GM19324 (cell line): ENCODE data around the gene SLC13A3.
"Not testable (repeated sequence)": the region's sequence is repeated elsewhere in the genome, so short reads cannot be mapped to it uniquely, and the experiment has no call there.

Source experiments
- ATAC-seq: cut with Tn5 transposase; IDR thresholded peaks from one replicate; pipeline ENCODE4 v1.9.1; 2021; ENCODE audit warnings: mild to moderate bottlenecking, moderate library complexity; ENCODE audit not compliant: unreplicated experiment, low FRiP score

SLC13A3 gene

GRCh38 chr20:46681032-46681854, 30.0 kb upstream of the SLC13A3 start:
- ATAC-seq = no peak

- no peak for ATAC-seq
Measured at GRCh38 chr20:46680684-46681031, 29.4 kb upstream of the SLC13A3 start.

GRCh38 chr20:46678516-46678915, 27.3 kb upstream of the SLC13A3 start:
- ATAC-seq = no peak

DNA sequence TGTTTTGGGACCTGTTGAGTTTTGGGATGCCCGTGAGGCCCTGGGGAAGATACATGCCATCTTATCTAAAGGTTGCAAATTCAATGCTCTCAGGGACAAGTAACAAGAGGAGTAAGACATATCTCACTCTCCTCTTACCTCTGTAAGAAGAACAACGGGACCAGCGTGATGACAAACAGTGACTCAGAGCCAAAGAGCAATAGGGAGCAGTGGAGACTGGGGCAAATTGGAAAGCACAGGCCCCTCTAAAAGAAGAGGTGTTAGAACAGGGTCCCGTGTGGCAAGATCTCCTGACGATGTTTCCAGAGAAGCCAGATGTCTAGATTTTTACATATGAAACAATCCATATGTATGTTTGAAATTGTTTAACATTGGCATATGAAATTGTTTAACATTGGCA, 26.3 kb upstream of the SLC13A3 start:
- ATAC-seq = no peak

DNA sequence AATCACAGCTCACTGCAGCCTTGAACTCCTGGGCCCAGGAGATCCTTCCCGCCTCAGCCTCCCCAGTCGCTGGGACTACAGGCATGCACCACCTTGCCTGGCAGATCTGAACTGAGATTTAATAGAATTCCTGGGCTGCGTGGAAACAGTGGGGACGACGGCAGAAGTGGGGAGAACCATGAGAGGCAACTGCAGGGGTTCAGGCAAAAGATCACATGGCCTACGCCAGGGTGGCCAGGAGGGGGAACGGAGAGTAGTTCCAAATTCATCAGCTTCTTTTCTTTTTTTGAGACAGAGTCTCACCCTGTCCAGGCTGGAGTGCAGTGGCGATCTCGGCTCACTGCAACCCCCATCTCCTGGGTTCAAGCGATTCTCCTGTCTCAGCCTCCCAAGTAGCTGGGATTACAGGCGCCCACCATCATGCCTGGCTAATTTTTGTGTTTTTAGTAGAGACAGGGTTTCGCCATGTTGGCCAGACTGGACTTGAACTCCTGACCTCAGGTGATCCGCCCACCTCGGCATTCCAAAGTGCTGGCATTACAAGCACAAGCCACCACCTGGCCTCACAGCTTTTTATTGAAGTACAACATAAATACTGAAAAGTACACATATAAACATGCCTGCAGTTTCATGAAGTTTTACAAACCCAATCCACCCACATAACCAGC, 25.5 kb upstream of the SLC13A3 start:
- ATAC-seq = not testable (repeated sequence)

DNA sequence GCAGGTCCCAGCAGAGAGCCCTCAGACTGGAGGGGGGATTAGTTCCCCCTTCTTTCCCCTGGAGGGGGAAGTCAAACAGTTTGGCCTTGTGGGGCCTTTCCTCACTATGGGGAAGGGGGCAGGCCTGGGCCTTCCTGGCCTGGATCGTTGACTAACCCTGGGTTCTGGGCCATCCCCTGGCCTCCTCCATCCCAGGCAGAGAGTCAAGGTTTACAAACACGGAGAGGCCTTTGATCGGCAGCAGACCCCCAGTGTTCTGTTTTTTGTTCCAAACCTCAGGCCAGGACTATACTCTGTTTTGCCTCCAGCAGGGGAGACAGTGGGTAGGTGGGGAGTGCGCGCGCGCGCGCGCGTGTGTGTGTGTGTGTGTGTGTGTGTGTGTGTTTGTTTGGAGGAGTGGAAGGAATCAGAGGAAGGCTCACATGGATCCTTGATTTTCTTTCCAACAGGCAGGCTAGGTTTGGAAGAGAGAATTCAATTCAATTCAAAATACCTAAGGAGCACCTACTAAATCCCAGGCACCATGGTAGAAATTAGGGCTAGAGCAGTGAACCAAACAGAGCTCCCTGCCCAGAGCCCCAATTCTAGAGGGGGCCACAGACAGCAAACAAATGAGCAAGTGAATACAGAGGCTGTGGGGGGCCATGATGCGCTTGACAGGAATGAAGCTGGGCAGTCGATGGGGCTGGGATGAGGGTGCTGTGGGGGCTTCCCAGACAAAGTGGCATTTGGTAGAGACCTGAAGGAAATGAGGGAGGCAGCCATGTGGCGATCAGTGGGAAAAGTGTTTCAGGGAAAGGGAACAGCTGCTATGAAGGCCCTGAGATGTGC, 23.2 kb upstream of the SLC13A3 start:
- no peak for ATAC-seq

GRCh38 chr20:46673394-46674252, 22.4 kb upstream of the SLC13A3 start:
- ATAC-seq = no peak

- ATAC-seq = no peak
Measured at GRCh38 chr20:46672543-46673148, 21.4 kb upstream of the SLC13A3 start.

DNA sequence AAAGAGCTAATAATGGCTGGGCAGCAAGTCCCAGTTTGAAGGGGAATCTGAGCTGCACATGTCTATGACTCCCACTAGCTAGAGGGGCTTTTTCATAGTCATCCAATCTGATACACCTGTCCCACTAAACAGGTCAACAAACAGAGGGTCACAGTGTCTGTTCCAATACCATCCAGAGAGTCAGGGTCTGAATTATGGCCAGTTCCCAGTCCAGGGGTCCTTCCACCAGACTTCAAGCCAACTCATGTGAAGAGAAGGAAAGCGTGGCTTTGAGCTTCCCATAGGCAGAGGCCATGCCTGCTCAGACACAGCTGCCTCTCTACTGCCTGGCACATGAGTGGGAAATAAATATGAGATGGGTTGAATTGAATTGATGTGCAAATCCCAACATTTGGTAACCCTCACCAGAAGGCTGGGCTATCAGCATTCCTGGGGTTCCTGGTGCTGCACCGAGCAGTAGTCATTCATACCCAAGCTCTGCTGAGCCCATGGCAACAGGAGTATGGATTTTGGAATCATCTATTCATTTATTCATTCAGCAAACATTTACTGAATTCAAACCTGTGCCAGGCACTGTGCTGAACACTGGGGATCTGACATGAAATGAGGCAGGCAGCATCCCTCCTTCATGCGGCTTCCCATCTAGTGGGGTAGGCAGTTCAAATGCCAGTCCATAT, 20.7 kb upstream of the SLC13A3 start:
- no peak for ATAC-seq

GRCh38 chr20:46670585-46671584, 19.6 kb upstream of the SLC13A3 start:
- ATAC-seq = no peak

DNA sequence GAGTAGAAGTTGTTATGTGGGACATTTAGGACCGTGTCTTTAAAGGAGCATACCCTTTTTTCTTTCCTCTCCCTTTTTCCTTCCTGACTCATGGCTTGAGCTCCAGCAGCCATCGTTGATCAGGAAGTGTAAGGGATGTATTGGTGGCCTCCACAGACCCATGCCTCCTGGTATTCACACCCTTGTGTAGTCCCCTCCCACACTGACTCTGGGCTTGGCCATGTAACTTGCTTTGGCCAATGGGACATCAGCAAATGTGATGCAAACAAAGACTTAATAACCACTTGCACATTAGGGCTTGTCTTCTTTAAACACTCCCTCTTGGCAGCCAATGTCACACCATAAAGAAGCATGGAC, 18.9 kb upstream of the SLC13A3 start:
- ATAC-seq = no peak

GRCh38 chr20:46666818-46667515, 15.7 kb upstream of the SLC13A3 start:
- ATAC-seq = no peak

DNA sequence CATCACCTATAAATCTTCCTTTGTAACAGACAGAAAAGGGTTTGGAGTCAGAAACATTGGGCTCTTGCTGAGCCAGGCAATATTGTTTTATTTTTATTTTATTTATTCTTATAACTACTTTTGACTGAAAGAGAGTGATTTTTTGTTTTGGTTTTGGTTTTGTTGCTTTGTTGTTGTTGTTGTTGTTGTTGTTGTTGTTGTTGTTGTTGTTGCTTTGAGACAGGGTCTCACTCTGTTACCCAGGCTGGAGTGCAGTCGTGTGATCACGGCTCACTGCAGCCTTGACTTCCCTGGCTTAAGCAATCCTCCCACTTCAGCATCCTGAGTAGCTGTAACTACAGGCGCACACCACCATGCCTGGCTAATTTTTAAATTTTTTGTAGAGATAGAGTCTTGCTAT, 15.0 kb upstream of the SLC13A3 start:
- ATAC-seq = no peak

GRCh38 chr20:46665602-46666001, 14.3 kb upstream of the SLC13A3 start:
- ATAC-seq = no peak

DNA sequence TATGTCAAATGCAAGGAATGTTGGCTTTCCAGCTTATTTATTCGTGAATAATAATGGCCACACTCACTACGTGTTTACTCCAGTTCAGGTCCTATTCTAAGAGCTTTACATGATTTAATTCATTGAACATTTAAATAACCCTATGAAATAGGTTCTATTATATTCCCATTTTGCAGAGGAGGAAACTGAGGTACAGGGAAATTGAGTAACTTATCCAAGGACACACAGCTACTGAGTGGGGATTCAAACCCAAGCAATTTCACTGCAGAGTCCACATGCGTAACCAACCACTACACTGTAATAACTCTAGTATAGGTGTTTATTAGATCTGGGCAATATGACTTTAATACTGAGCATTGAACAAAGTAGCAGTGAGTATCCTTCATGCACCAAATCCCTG, 12.3 kb upstream of the SLC13A3 start:
- no peak for ATAC-seq

DNA sequence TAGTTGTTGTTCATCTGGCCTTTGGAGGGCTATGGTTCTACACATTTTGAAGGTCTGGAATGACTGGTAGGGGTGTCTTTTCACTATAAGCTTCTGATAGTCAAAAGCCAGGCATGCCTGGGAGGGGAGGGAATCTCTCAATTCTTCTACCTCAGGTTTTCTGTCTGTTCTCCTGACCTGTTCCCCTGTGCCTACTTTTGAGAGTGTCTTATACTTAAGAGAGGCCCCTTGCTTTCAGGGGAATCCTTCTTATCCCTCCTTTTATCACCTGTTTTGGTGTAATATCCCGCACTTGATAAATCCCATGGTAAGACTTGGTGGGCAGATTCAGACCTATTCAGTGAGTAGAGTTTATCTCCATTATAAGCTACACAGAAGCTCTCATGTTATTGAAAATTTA, 10.4 kb upstream of the SLC13A3 start:
- no peak for ATAC-seq

DNA sequence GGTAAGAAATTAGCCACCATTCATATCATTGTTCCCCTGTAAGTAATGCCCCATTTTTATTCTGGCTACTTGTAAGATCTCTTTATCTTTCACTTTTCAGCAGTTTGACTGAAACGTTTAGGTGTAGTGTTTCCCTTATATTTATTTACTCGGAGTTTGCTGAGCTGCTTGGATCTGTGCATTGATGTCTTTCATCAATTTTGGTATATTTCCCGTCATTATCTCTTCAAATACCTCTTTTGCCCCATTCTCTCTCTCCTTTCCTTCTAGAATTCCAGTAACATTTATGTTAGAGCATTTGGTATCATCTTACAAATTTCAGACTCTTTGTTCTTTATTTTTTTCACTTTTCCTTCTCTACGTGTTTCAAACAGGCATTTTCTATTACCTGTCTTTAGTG, 9.2 kb upstream of the SLC13A3 start:
- ATAC-seq = no peak

GRCh38 chr20:46657618-46658017, 6.4 kb upstream of the SLC13A3 start:
- no peak for ATAC-seq
